ENCODE data around the gene ANXA10. TPM values are rescaled to one million over a fixed set of nuclear protein-coding genes. Genes with fewer than 3 reads are reported as not detected.

The ANXA10 gene
- total RNA-seq, 3 donors from 2014 or later = 0.34 TPM; not detected in 2

DNA sequence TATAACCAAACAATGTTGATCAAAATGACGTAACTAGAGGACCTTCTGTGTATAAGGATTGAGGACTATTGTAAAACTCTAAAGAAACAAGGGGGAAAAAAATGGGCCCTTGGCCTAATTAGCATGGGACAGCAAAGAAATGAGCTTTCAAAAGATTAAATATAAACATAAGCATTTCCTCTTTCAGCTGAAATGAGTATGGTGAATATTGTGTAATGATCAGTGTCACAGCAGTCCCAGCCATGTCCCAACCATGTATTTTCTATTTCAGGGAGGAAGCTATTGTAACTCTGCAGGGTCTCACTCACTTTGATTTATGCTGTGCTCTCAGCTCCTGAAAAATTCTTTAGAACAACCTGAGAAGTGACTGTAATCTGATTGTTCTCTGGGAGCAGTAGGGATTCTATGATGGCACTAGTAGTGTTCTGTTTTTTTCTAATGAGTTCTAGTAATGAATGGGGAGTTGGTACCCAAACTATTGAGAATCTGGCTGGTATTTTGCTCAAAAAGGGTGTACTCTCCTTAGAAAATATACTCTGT is 25.8 kb downstream of the ANXA10 start:
- no peaks in the 10 kb centered on the region for H3K9me3 ChIP-seq
- no peaks in the 10 kb centered on the region for H3K4me1 ChIP-seq (ENCODE audit: low read depth)
- H3K4me3 ChIP-seq = no peak overlapping the region
- TF ChIP-seq CTCF (IDR thresholded peaks at IDR 0.05) = no peak
- DNase-seq (no peak), ATAC-seq (no peak)
- H3K36me3 ChIP-seq (ENCODE audit: low read depth) = no peaks in the 10 kb centered on the region
- intact Hi-C loops (cut with DNase I, micrococcal nuclease) = no loop called here

- Histone ChIP-seq H3K4me3 (no peak overlapping the region), H3K9me3 (no peaks in the 10 kb centered on the region), H3K36me3 (ENCODE audit: low read depth) (no peaks in the 10 kb centered on the region), H3K4me1 (ENCODE audit: low read depth) (no peaks in the 10 kb centered on the region)
- intact Hi-C loops (cut with DNase I, micrococcal nuclease) = no loop called here
- ATAC-seq (no peak), DNase-seq (no peak)
- TF ChIP-seq CTCF (IDR thresholded peaks at IDR 0.05) = no peak
Measured at GRCh38 chr4:168119100-168119499, 26.8 kb downstream of the ANXA10 start.

DNA sequence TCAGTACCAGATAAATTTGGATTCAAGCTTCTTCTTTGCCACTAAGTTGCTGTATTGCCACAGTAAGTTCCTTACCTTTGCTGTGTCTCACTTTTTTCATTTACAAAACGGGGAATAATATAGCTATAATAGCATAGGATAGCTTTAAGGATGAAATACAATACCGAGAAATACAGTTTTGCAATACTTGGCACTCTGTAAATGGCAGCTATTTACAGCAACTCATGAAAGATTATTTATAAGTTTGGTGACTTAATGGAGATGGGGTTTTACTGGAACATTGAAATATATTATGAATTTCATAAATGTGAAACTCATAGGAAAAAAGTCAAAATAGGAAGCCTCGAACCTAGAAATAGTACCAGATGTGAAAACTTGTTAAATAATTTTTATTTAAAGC is 27.6 kb downstream of the ANXA10 start:
- ATAC-seq (no peak), DNase-seq (no peak)
- Histone ChIP-seq H3K4me3 (no peak overlapping the region), H3K4me1 (ENCODE audit: low read depth) (no peaks in the 10 kb centered on the region), H3K9me3 (no peaks in the 10 kb centered on the region), H3K36me3 (ENCODE audit: low read depth) (no peaks in the 10 kb centered on the region)
- intact Hi-C loops (cut with DNase I, micrococcal nuclease) = no loop called here
- no peak for TF ChIP-seq CTCF (IDR thresholded peaks at IDR 0.05)

DNA sequence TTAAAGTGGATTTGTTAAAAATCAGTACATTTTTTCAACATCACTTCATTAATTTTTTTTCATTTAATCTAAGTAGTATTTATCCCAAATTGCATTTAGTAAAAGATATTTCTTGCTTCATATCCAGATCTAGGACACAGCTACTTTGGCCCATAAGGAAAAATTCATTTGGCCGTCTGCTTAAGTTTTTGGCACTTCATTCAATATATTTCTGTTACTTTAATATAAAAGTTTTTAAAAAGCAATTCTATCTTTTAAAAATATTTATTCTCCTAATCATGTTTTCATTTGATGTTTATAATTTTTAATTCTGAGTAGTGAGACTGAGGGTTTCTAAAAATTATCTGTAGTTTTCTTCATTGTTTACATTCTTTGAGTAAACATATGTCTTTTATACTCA is 28.5 kb downstream of the ANXA10 start:
- TF ChIP-seq CTCF (IDR thresholded peaks at IDR 0.05) = no peak
- DNase-seq = no peak
- H3K9me3 ChIP-seq = no peaks in the 10 kb centered on the region
- intact Hi-C loops (cut with DNase I, micrococcal nuclease) = no loop called here
- H3K4me1 ChIP-seq (ENCODE audit: low read depth) = no peaks in the 10 kb centered on the region
- no peak overlapping the region for H3K4me3 ChIP-seq
- H3K36me3 ChIP-seq (ENCODE audit: low read depth) = no peaks in the 10 kb centered on the region
- ATAC-seq = no peak

DNA sequence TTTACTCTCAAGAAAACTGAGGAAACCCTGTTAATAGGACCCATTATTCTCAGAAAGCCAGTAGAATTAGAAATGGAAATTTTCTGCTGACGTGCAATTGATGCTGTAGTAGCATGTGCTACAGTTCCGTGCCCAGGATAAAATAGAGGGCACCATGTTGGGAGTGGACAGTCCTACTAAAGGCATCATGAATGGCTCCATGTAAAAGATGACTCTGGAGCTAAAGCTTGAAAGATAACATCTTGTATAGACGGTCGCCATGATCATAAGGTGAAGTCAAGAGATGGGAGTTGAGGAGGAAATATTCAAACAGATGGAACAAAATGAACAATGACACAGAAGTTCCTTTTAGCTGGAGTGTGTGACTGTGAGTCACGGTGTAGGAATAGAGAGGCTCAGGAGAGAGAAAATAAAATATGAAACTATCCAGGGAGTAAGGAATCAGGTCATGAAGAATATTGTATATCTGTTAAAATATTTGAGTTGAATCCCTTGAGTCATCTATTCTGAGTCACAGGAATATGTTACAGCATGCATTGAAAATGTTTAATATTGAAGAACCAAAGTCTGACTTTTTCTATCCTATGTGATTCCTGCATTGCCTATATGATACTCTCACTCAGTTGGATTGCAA is 31.8 kb downstream of the ANXA10 start:
- DNase-seq = no peak
- Histone ChIP-seq H3K9me3 (no peaks in the 10 kb centered on the region), H3K4me1 (ENCODE audit: low read depth) (no peaks in the 10 kb centered on the region), H3K36me3 (ENCODE audit: low read depth) (no peaks in the 10 kb centered on the region), H3K4me3 (no peak overlapping the region)
- ATAC-seq = no peak
- no peak for TF ChIP-seq CTCF (IDR thresholded peaks at IDR 0.05)
- intact Hi-C loops (cut with DNase I, micrococcal nuclease) = no loop called here
